ENCODE results near the gene PCSK2. TPM values are rescaled to one million over a fixed set of nuclear protein-coding genes. Genes with fewer than 3 reads are reported as not detected.

The PCSK2 gene
- polyA plus RNA-seq, 3 donors, result not detected

- Mint-ChIP-seq H3K9me3 (peaks cover 0 to 2% (median 0%) of the 10 kb centered on the region in 7 donors), H3K4me3 (no peak overlapping the region), H3K36me3 (no peaks in the 10 kb centered on the region), H3K27ac (no peak overlapping the region), H3K4me1 (no peaks in the 10 kb centered on the region), H3K27me3 (ENCODE audit: low read depth in 3 of 3) (peaks cover 0 to 3% (median 1%) of the 10 kb centered on the region in 3 donors)
- no peaks in the 10 kb centered on the region for H3K79me2 ChIP-seq (ENCODE audit: insufficient read depth, low read length)
- H2AFZ ChIP-seq (ENCODE audit: insufficient read depth, low read depth, low read length, poor library complexity, severe bottlenecking), result no peak overlapping the region
- no peak overlapping the region for H3K4me2 ChIP-seq (replicated peaks; ENCODE audit: extremely low read depth, low read length, poor library complexity, severe bottlenecking)
- no peaks in the 10 kb centered on the region for H4K20me1 ChIP-seq (ENCODE audit: insufficient read depth, low read length)
- intact Hi-C loops (cut with micrococcal nuclease), result no loop called here
- H3K4me1 ChIP-seq (ENCODE audit: control insufficient read depth in 1 of 2, insufficient read depth in 2 of 2, low read length in 2 of 2), result no peaks in the 10 kb centered on the region
- TF ChIP-seq CTCF (IDR thresholded peaks at IDR 0.05), result no peak
- no peak overlapping the region for H3K4me3 ChIP-seq (replicated peaks in 1 of 3; ENCODE audit: low read depth in 2 of 3, low read length in 3 of 3)
- no peak overlapping the region for H3K9ac ChIP-seq (ENCODE audit: insufficient read depth, low read length, poor library complexity, severe bottlenecking)
- no peaks in the 10 kb centered on the region for H3K9me3 ChIP-seq (replicated peaks in 1 of 2; ENCODE audit: control insufficient read depth in 1 of 2, insufficient read depth in 1 of 2, low read length in 2 of 2)
- 100% methylated on average over 2 of the region's 2 CpGs for WGBS (ENCODE audit: insufficient coverage)
- DNase-seq, result no peak
- H3K27me3 ChIP-seq (ENCODE audit: control insufficient read depth in 2 of 2, insufficient read depth in 2 of 2, low read length in 2 of 2), result no peaks in the 10 kb centered on the region
- no peak overlapping the region for H3K27ac ChIP-seq (ENCODE audit: low read depth in 1 of 2, low read length in 2 of 2)
- no peaks in the 10 kb centered on the region for H3K36me3 ChIP-seq (replicated peaks in 1 of 2; ENCODE audit: control insufficient read depth in 1 of 2, insufficient read depth in 2 of 2, low read length in 2 of 2)
Measured at GRCh38 chr20:17300113-17300512, 73.3 kb downstream of the PCSK2 start.

GRCh38 chr20:17304774-17305173 lies 77.9 kb downstream of the PCSK2 start:
- Mint-ChIP-seq H3K4me3 (no peak overlapping the region), H3K9me3 (peaks cover 0 to 10% (median 3%) of the 10 kb centered on the region in 7 donors), H3K27me3 (ENCODE audit: low read depth in 3 of 3) (peaks cover 0 to 6% (median 4%) of the 10 kb centered on the region in 3 donors), H3K27ac (no peak overlapping the region), H3K36me3 (no peaks in the 10 kb centered on the region), H3K4me1 (no peaks in the 10 kb centered on the region)
- intact Hi-C loops (cut with micrococcal nuclease), result no loop called here
- no peak overlapping the region for H3K4me2 ChIP-seq (replicated peaks; ENCODE audit: extremely low read depth, low read length, poor library complexity, severe bottlenecking)
- no peak for TF ChIP-seq CTCF (IDR thresholded peaks at IDR 0.05)
- no peaks in the 10 kb centered on the region for H3K4me1 ChIP-seq (ENCODE audit: control insufficient read depth in 1 of 2, insufficient read depth in 2 of 2, low read length in 2 of 2)
- WGBS (ENCODE audit: insufficient coverage), result 67% methylated on average over 1 of the region's 3 CpGs
- DNase-seq, result no peak
- H3K9ac ChIP-seq (ENCODE audit: insufficient read depth, low read length, poor library complexity, severe bottlenecking), result no peak overlapping the region
- H3K79me2 ChIP-seq (ENCODE audit: insufficient read depth, low read length), result no peaks in the 10 kb centered on the region
- H3K4me3 ChIP-seq (replicated peaks in 1 of 3; ENCODE audit: low read depth in 2 of 3, low read length in 3 of 3), result no peak overlapping the region
- H3K27ac ChIP-seq (ENCODE audit: low read depth in 1 of 2, low read length in 2 of 2), result no peak overlapping the region
- H2AFZ ChIP-seq (ENCODE audit: insufficient read depth, low read depth, low read length, poor library complexity, severe bottlenecking), result no peak overlapping the region
- no peaks in the 10 kb centered on the region for H3K27me3 ChIP-seq (ENCODE audit: control insufficient read depth in 2 of 2, insufficient read depth in 2 of 2, low read length in 2 of 2)
- no peaks in the 10 kb centered on the region for H4K20me1 ChIP-seq (ENCODE audit: insufficient read depth, low read length)
- H3K9me3 ChIP-seq (replicated peaks in 1 of 2; ENCODE audit: control insufficient read depth in 1 of 2, insufficient read depth in 1 of 2, low read length in 2 of 2), result peaks cover 0 to 2% of the 10 kb centered on the region in 2 donors
- no peaks in the 10 kb centered on the region for H3K36me3 ChIP-seq (replicated peaks in 1 of 2; ENCODE audit: control insufficient read depth in 1 of 2, insufficient read depth in 2 of 2, low read length in 2 of 2)

Data from CD14-positive monocyte (primary cell).